Measurements from ENCODE around the gene C14orf39.
A peak's percentile ranks its signal among the peaks of the same experiment; 100 is the strongest.

The C14orf39 gene
- long read RNA-seq, donor 1, partial matches to known transcripts = 6 of 6 reads
- long read RNA-seq, donor 1, other reads (novel, unspliced or antisense) = 0 of 6 reads
- long read RNA-seq, donor 2 = 0 reads
- long read RNA-seq, donor 3 = 0 reads
- long read RNA-seq, donor 4 = 0 reads
- long read RNA-seq, donor 5 = 0 reads
- long read RNA-seq, donor 6 = 0 reads
- long read RNA-seq, donor 7 = 0 reads
- long read RNA-seq, donor 8 = 0 reads

- peak; percentile 73 for DNase-seq
Measured at GRCh38 chr14:60485598-60486251, at the start of gene C14orf39. Gene C14orf39, minus strand, starts transcription at chr14:60486063. Its CDS starts 985 bp downstream, at chr14:60485078.

- DNase-seq = no peak
Measured at GRCh38 chr14:60532442-60532841, 46.6 kb upstream of the C14orf39 start.

- peak; percentile 75 for DNase-seq
Measured at GRCh38 chr14:60515511-60516289, 29.8 kb upstream of the C14orf39 start.

GRCh38 chr14:60514741-60515491 is 29.1 kb upstream of the C14orf39 start:
- peak; percentile 68 for DNase-seq

GRCh38 chr14:60514378-60514740 is 28.5 kb upstream of the C14orf39 start:
- no peak for DNase-seq

GRCh38 chr14:60512973-60513571 is 27.2 kb upstream of the C14orf39 start:
- DNase-seq = peak; percentile 22

- peak; percentile 27 for DNase-seq
Measured at GRCh38 chr14:60512126-60512525, 26.3 kb upstream of the C14orf39 start.

GRCh38 chr14:60510951-60511599 is 25.2 kb upstream of the C14orf39 start:
- peak; percentile 73 for DNase-seq

GRCh38 chr14:60510254-60510950 is 24.5 kb upstream of the C14orf39 start:
- peak; percentile 73 for DNase-seq

- DNase-seq = peak; percentile 60
Measured at GRCh38 chr14:60509438-60510253, 23.8 kb upstream of the C14orf39 start.

- DNase-seq = peak; percentile 77
Measured at GRCh38 chr14:60508707-60509437, 23.0 kb upstream of the C14orf39 start, which contains the start of gene SIX6. Gene SIX6, plus strand, starts transcription at chr14:60509146. Its CDS starts 253 bp downstream, at chr14:60509399.

- DNase-seq = no peak
Measured at GRCh38 chr14:60508363-60508706, 22.5 kb upstream of the C14orf39 start.

GRCh38 chr14:60506985-60507829 is 21.3 kb upstream of the C14orf39 start:
- peak; percentile 54 for DNase-seq

GRCh38 chr14:60506462-60506984 is 20.7 kb upstream of the C14orf39 start:
- peak; percentile 44 for DNase-seq

GRCh38 chr14:60506010-60506409 is 20.1 kb upstream of the C14orf39 start:
- DNase-seq = peak; percentile 27

- no peak for DNase-seq
Measured at GRCh38 chr14:60505448-60505847, 19.6 kb upstream of the C14orf39 start.

GRCh38 chr14:60502541-60502940 is 16.7 kb upstream of the C14orf39 start:
- DNase-seq = no peak

- DNase-seq = no peak
Measured at GRCh38 chr14:60495946-60496345, 10.1 kb upstream of the C14orf39 start.

Measured in right kidney (tissue), 9 donors.